Measurements from ENCODE around the gene TIAM2.

The TIAM2 gene

GRCh38 chr6:155195903-155196302 lies 200.8 kb downstream of the TIAM2 start:
- H3K27ac Mint-ChIP-seq: no peak overlapping the region
- H3K4me1 Mint-ChIP-seq: peaks cover 4% of the 10 kb centered on the region
- no peak for TF ChIP-seq CTCF (IDR thresholded peaks at IDR 0.05; ENCODE audit: unreplicated experiment in 3 of 3)
- no peaks in the 10 kb centered on the region for H3K27me3 Mint-ChIP-seq (ENCODE audit: low read depth)
- no peaks in the 10 kb centered on the region for H3K9me3 Mint-ChIP-seq
- peaks cover 4% of the 10 kb centered on the region for H3K36me3 Mint-ChIP-seq (ENCODE audit: low read depth)
- no peak overlapping the region for H3K4me3 Mint-ChIP-seq

DNA sequence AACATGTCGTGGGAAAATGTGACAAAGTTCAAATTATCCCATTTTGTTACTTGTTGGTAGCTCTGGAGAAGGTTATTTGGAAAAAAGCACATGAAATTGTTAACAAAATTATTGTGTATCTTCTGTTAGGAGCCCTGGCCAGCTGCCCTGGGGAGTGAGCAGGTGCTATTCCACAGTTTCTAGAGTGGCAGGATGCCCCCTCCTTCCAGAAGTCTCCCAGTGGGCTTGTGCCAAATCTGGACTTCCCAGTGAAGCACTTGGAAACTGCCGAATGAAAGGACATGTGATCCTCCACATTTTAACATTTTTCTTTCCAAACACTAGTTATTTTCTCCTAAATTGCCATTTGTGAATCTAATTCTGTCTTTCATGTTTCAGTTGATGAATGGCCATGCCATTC lies 201.8 kb downstream of the TIAM2 start:
- no peak for TF ChIP-seq CTCF (IDR thresholded peaks at IDR 0.05; ENCODE audit: unreplicated experiment in 3 of 3)
- Mint-ChIP-seq H3K9me3 (no peaks in the 10 kb centered on the region), H3K27me3 (ENCODE audit: low read depth) (no peaks in the 10 kb centered on the region), H3K4me3 (no peak overlapping the region), H3K4me1 (peaks cover 11% of the 10 kb centered on the region), H3K27ac (no peak overlapping the region), H3K36me3 (ENCODE audit: low read depth) (peaks cover 1% of the 10 kb centered on the region)

DNA sequence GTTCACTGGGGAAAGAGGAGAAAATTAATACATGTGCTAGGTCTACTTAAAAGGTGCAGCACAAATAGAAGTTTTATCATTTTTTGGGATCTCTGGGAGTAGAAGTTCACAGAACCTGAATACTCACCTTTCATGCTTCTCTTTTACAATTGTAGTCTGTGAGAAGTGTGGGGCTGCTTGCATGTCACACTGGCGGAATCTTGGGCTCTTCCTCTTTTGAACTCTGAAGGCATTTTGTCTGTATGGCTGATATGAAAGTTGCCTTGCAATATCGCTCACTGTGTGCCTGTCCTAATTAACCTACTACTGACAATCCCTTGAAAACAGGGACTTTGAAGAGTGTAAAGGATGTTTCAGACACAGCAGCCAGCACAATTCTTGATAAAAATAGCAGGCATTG lies 202.8 kb downstream of the TIAM2 start:
- H3K27ac Mint-ChIP-seq: no peak overlapping the region
- TF ChIP-seq CTCF (IDR thresholded peaks at IDR 0.05; ENCODE audit: unreplicated experiment in 3 of 3): no peak
- no peak overlapping the region for H3K4me3 Mint-ChIP-seq
- no peaks in the 10 kb centered on the region for H3K9me3 Mint-ChIP-seq
- H3K4me1 Mint-ChIP-seq: peaks cover 11% of the 10 kb centered on the region
- no peaks in the 10 kb centered on the region for H3K36me3 Mint-ChIP-seq (ENCODE audit: low read depth)
- H3K27me3 Mint-ChIP-seq (ENCODE audit: low read depth): no peaks in the 10 kb centered on the region

DNA sequence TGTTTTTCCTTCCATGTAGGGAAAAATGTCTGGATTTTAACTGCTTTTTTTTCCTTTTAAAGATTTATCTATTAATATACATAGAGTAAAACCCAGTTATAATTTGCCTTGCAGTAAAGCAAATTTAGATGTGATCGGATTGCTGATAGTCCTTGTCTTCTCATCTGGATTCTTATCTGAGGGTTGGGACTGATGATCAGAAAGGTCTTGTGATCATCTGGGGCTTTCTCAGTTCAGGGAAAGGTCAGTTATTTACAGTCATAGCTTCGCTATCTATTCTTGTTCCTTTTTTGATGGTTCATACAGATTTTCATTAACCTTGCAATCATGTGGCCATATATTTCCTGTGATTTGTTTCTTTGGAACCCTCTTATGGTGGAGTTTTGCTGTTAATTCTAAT lies 204.9 kb downstream of the TIAM2 start:
- no peak overlapping the region for H3K4me3 Mint-ChIP-seq
- no peak for TF ChIP-seq CTCF (IDR thresholded peaks at IDR 0.05; ENCODE audit: unreplicated experiment in 3 of 3)
- H3K27ac Mint-ChIP-seq: peak overlapping the region in 1 of 3 experiments; percentile 61
- peaks cover 11% of the 10 kb centered on the region for H3K4me1 Mint-ChIP-seq
- H3K9me3 Mint-ChIP-seq: no peaks in the 10 kb centered on the region
- H3K36me3 Mint-ChIP-seq (ENCODE audit: low read depth): no peaks in the 10 kb centered on the region
- no peaks in the 10 kb centered on the region for H3K27me3 Mint-ChIP-seq (ENCODE audit: low read depth)

GRCh38 chr6:155201461-155202226 lies 206.5 kb downstream of the TIAM2 start:
- TF ChIP-seq CTCF (IDR thresholded peaks at IDR 0.05; ENCODE audit: unreplicated experiment in 3 of 3): no peak
- no peaks in the 10 kb centered on the region for H3K27me3 Mint-ChIP-seq (ENCODE audit: low read depth)

DNA sequence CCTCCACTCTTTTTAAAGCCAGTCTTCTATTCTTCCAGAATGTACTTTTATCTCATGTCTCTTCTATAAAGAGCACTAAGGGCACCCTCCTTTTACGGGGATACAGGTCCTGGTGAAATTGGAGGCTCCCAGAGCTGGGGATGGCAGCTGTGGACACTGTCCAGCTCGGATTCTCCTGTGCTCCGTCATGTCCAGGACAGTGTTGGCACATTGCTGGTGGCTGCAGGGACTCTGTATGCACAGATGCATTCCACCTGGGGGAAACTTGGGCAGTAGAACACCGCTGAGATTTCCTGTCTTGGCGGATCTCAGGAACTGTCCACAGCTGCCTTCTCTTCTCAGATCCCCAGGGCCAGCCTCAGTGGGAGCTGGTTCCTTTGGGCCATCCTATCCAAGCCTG lies 212.1 kb downstream of the TIAM2 start:
- H3K36me3 Mint-ChIP-seq (ENCODE audit: low read depth): peaks cover 11% of the 10 kb centered on the region

More at GRCh38 chr6:155201461-155202226, 206.5 kb downstream of the TIAM2 start:
- Mint-ChIP-seq H3K9me3 (no peaks in the 10 kb centered on the region), H3K36me3 (ENCODE audit: low read depth) (no peaks in the 10 kb centered on the region), H3K4me1 (peaks cover 11% of the 10 kb centered on the region), H3K4me3 (no peak overlapping the region), H3K27ac (peak overlapping the region in 2 of 3 experiments; percentile 6 to 75)

More for the DNA sequence above, 212.1 kb downstream of the TIAM2 start:
- Mint-ChIP-seq H3K4me1 (no peaks in the 10 kb centered on the region), H3K4me3 (no peak overlapping the region), H3K27me3 (ENCODE audit: low read depth) (no peaks in the 10 kb centered on the region), H3K27ac (no peak overlapping the region), H3K9me3 (peaks cover 3% of the 10 kb centered on the region)
- no peak for TF ChIP-seq CTCF (IDR thresholded peaks at IDR 0.05; ENCODE audit: unreplicated experiment in 3 of 3)
